Muscle layer of duodenum (tissue), 2 donors: ENCODE results near the gene MAP2K2.
A peak's percentile ranks its signal among the peaks of the same experiment; 100 is the strongest.

Experiments used
- H3K27ac ChIP-seq: one replicate; pipeline ENCODE4 v1.7.0; 2013; ENCODE audit warnings: mild to moderate bottlenecking, low read length
- H3K27me3 ChIP-seq: one replicate; pipeline ENCODE4 v1.7.0; 2013; ENCODE audit warnings: low read depth, mild to moderate bottlenecking, control low read depth, low read length
- H3K36me3 ChIP-seq, 2 donors: one replicate each; pipeline ENCODE4 v1.7.0; 2013; ENCODE audit warnings: low read length in 2 of 2, control low read depth in 1 of 2, mild to moderate bottlenecking in 1 of 2; ENCODE audit not compliant: insufficient read depth in 2 of 2, control insufficient read depth in 1 of 2
- H3K4me1 ChIP-seq, 2 donors: one replicate each; pipeline ENCODE4 v1.7.0; 2013; ENCODE audit warnings: low read length in 2 of 2, mild to moderate bottlenecking in 2 of 2, control low read depth in 1 of 2, moderate library complexity in 1 of 2; ENCODE audit not compliant: insufficient read depth in 2 of 2, control insufficient read depth in 1 of 2
- H3K4me3 ChIP-seq, 2 donors: one replicate each; pipeline ENCODE4 v1.7.0; 2013; ENCODE audit warnings: low read length in 2 of 2, low read depth in 1 of 2, mild to moderate bottlenecking in 1 of 2
- H3K9me3 ChIP-seq, 2 donors: one replicate each; pipeline ENCODE4 v1.7.0; 2013; ENCODE audit warnings: low read length in 2 of 2, control low read depth in 1 of 2, mild to moderate bottlenecking in 1 of 2; ENCODE audit not compliant: control insufficient read depth in 1 of 2
- donor health status: healthy.

MAP2K2 gene

DNA sequence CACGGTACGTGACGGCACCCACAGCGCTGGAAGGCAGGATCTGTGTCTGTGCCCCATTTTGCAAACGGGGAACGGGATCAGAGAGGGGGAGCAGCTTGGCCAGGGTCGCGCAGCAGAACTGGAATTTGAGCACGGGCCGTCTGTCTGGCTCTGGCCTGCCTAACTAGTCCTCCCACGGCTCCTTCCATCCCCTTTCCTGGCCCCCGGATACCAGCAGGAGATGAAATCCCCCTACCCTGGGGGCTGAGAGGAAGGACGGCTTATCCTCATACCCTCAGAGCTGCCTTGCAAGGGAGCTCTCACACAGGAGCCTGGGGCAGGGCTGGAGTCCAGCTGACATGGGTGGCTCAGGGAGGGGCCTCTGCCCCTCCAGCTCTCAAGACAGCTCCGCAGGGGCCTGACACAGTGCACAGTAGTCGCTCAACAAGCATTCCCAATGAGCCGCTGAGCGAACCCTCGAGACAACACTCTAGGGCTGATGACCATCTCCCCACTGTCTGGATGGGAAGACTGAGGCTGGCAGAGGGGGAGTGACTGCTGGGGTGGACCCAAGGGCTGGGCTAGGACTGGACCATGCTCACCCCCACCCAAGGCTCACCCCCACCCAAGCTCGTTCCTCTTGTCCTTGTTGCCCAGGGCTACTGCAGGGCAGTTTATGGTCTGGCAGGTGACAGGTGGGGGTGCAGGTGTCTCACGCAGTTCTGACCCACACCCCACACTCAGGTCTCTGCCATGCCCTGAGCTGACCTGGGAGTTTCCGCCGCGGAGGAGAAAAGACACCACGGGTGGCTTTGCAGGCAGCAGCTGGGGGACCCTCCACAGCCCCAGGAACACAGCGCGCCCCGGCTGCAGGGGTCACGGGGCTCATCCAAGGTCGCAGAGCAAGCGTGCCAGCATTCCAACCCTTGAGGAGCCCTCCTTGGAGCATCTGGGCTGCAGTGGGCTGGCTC, 61.2 kb downstream of the MAP2K2 start:
- Histone ChIP-seq H3K4me1 (peaks cover 20 to 60% of the 10 kb centered on the region in 2 donors), H3K36me3 (peaks cover 0 to 13% of the 10 kb centered on the region in 2 donors), H3K27me3 (no peaks in the 10 kb centered on the region), H3K27ac (peak overlapping the region; percentile 96), H3K4me3 (peak overlapping the region; percentile 67 to 84), H3K9me3 (no peaks in the 10 kb centered on the region)

GRCh38 chr19:4061683-4062418, 62.1 kb downstream of the MAP2K2 start:
- H3K27ac ChIP-seq, result peak overlapping the region; percentile 96
- peak overlapping the region; percentile 67 to 84 for H3K4me3 ChIP-seq
- H3K4me1 ChIP-seq, result peaks cover 20 to 61% of the 10 kb centered on the region in 2 donors
- peaks cover 0 to 13% of the 10 kb centered on the region in 2 donors for H3K36me3 ChIP-seq
- H3K27me3 ChIP-seq, result no peaks in the 10 kb centered on the region
- H3K9me3 ChIP-seq, result no peaks in the 10 kb centered on the region

DNA sequence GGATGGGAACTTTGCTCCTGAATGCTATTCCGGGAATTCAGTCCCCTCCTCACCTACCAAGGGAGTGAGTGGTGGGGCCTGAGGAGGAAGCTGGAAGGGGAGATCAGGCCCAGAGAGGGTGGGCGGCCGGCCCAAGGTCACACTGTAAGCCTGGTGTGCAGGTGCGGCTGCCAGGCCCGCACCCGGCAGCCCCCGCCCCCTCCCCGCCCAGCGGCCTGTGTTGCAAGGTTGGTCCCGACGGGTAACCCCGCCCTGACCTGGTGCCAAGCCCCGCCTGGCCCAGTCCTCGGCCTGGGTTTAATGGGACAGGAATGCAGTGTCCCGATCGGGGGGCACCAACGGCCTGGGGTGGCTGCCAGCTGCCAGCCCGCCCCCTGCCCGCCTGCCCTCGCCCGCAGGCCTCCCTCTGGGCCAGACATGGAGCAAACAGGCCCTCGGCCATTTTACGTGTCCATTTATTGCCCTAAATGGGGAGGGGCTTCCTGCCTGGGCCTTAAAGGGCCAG, 62.7 kb downstream of the MAP2K2 start:
- H3K4me3 ChIP-seq, result peak overlapping the region; percentile 58 to 67
- H3K27ac ChIP-seq, result peak overlapping the region; percentile 96
- H3K4me1 ChIP-seq, result peaks cover 20 to 61% of the 10 kb centered on the region in 2 donors
- H3K9me3 ChIP-seq, result no peaks in the 10 kb centered on the region
- peaks cover 0 to 13% of the 10 kb centered on the region in 2 donors for H3K36me3 ChIP-seq
- H3K27me3 ChIP-seq, result no peaks in the 10 kb centered on the region

DNA sequence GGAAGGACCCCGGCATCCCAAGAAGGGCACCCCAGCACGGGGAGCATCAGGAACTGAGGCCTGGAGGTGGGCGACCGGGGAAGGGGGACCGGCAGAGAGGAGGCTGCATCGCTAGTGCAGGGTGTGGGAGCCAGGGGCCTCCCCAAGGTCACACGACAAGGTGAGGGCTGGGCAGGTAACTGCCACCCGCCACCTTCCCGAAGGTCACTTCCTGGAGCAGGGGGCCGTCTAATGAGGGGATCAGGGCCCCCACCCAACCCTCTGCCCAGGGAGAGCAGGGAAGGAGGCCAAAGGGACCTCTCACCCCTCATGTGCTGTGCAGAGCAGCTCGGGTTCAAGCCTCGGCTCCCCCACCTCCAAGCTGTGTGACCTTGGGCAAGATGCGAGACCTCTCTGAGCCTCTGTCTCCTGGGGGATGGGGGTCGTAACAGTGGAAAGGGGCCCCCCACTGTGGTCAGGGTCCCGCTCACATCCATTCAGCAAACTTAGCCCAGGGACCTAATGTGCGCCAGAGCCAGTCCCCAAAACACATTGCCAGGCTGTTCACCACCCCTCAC, 63.2 kb downstream of the MAP2K2 start:
- H3K4me3 ChIP-seq, result peak overlapping the region; percentile 46 to 58
- H3K4me1 ChIP-seq, result peaks cover 20 to 65% of the 10 kb centered on the region in 2 donors
- H3K36me3 ChIP-seq, result peaks cover 0 to 13% of the 10 kb centered on the region in 2 donors
- H3K27ac ChIP-seq, result peak overlapping the region; percentile 96
- H3K27me3 ChIP-seq, result no peaks in the 10 kb centered on the region
- H3K9me3 ChIP-seq, result no peaks in the 10 kb centered on the region

- Histone ChIP-seq H3K9me3 (no peaks in the 10 kb centered on the region), H3K27me3 (no peaks in the 10 kb centered on the region), H3K4me3 (peak overlapping the region; percentile 46 to 58), H3K36me3 (peaks cover 0 to 15% of the 10 kb centered on the region in 2 donors), H3K27ac (peak overlapping the region; percentile 96), H3K4me1 (peaks cover 20 to 65% of the 10 kb centered on the region in 2 donors)
Observed at GRCh38 chr19:4059891-4060620, 63.9 kb downstream of the MAP2K2 start.

DNA sequence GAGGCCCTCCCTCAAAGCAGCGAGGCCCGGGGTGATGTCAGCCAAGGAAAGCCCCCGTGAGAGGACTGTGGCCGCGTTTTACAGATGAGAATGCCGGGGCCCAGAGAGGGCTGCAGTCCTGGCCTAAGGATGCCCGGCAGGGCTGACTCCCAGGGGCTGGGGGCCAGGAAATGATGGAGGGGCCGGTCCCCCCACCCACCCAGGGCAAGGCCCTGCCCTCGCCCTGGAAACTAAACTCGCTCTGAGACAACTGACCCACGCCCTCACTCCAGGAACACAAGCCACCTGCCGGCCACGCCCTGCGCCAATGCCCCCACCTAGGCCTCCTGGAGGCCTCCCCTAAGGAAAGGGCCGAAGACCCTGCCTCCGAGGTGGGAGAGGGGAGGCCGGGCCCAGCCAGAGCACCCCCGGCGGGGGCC, 64.5 kb downstream of the MAP2K2 start:
- Histone ChIP-seq H3K9me3 (no peaks in the 10 kb centered on the region), H3K27ac (peak overlapping the region; percentile 90), H3K4me3 (peak overlapping the region; percentile 11 to 58), H3K36me3 (peaks cover 0 to 17% of the 10 kb centered on the region in 2 donors), H3K4me1 (peaks cover 20 to 65% of the 10 kb centered on the region in 2 donors), H3K27me3 (no peaks in the 10 kb centered on the region)

DNA sequence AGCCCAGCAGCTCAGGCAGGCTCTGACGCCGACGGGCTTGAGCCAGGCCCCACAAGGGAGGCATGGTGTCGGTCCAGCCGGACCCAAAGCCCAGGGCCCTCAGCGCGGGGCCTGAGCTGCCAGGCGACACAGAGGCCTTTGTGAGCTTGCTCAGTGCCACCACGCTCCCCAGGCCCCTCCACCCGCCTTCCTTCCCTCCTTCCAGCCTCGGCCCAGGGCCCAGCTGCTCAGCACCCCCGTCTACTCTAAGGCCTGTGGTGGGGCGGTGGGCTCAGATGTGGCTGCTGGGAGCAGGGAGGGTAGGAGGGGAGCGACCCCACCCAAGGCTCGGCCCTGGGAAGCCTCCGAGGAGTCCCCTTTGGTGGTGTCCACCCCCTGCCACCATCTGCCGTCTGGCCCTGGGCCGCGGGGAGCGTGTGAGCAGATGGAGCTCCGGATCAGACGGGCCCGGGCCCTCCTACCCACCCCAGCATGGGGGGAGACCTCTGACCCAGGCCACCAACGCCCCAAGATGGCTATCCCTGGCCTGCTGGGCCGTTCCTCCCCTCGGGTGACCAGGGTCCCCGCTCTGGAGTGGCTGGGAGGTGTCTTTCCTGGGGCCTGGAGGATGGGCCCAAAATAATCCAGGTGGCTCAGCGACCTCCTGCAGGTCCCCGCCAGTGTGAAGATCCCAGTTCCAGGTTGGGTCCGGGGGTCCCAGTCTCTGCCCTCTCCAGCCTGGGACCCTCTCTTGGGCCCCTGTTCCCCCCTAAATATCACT, 65.0 kb downstream of the MAP2K2 start:
- peaks cover under 1 to 21% of the 10 kb centered on the region in 2 donors for H3K36me3 ChIP-seq
- H3K4me1 ChIP-seq, result peaks cover 20 to 65% of the 10 kb centered on the region in 2 donors
- peak overlapping the region; percentile 90 for H3K27ac ChIP-seq
- peak overlapping the region; percentile 21 to 58 for H3K4me3 ChIP-seq
- no peaks in the 10 kb centered on the region for H3K9me3 ChIP-seq
- H3K27me3 ChIP-seq, result no peaks in the 10 kb centered on the region

GRCh38 chr19:4057931-4058692, 65.8 kb downstream of the MAP2K2 start:
- Histone ChIP-seq H3K36me3 (peaks cover 8 to 28% of the 10 kb centered on the region in 2 donors), H3K9me3 (no peaks in the 10 kb centered on the region), H3K4me3 (peak overlapping the region; percentile 21 to 58), H3K27me3 (no peaks in the 10 kb centered on the region), H3K4me1 (peaks cover 24 to 66% of the 10 kb centered on the region in 2 donors), H3K27ac (peak overlapping the region; percentile 90)

DNA sequence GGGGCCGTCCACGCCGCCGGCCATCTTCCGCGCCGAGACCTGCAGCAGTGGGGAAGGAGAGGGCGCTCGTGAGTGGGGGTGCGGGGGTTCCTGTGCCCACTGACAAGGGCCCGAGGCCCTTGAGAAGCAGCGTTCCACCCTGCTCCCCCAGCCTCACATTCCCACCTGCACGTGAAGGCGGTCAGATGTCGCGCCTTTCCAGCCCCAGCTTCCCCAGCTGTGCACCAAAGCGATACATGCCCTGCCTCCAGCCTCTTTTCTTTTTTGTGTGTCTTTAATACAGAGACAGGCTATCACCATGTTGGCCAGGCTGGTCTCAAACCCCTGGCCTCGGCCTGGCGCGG, 68.7 kb downstream of the MAP2K2 start:
- Histone ChIP-seq H3K9me3 (no peaks in the 10 kb centered on the region), H3K4me1 (peaks cover 15 to 50% of the 10 kb centered on the region in 2 donors), H3K27me3 (no peaks in the 10 kb centered on the region), H3K36me3 (peaks cover 16 to 48% of the 10 kb centered on the region in 2 donors), H3K27ac (no peak overlapping the region), H3K4me3 (no peak overlapping the region)
